Spinal cord (tissue), 10 donors: ENCODE measurements around the gene PHLPP1. TPM values are rescaled to one million over a fixed set of nuclear protein-coding genes. Genes with fewer than 3 reads are reported as not detected.
"Not testable (repeated sequence)": the region's sequence is repeated elsewhere in the genome, so short reads cannot be mapped to it uniquely, and the experiment has no call there.

Experiments used
- DNase-seq, 6 donors: peaks; one replicate each; pipeline versions ENCODE4 v3.0.0 to v3.0.0-alpha.2; 2013 to 2015; ENCODE audit warnings: low spot score in 6 of 6, low read depth in 4 of 6
- H3K27ac ChIP-seq: one replicate; pipeline ENCODE4 v1.5.1; 2013; ENCODE audit warnings: low read depth, low read length, control low read depth
- H3K27me3 ChIP-seq: one replicate; pipeline ENCODE4 v1.6.1; 2013; ENCODE audit warnings: low read length; ENCODE audit not compliant: control insufficient read depth, insufficient read depth
- H3K36me3 ChIP-seq: one replicate; pipeline ENCODE4 v1.6.1; 2013; ENCODE audit warnings: low read length; ENCODE audit not compliant: control insufficient read depth, insufficient read depth
- H3K4me1 ChIP-seq: one replicate; pipeline ENCODE4 v1.6.1; 2013; ENCODE audit warnings: low read length; ENCODE audit not compliant: control insufficient read depth, insufficient read depth
- H3K4me3 ChIP-seq: one replicate; pipeline ENCODE4 v1.5.1; 2013; ENCODE audit warnings: low read depth, low read length, control low read depth
- H3K9me3 ChIP-seq: one replicate; pipeline ENCODE4 v1.6.1; 2013; ENCODE audit warnings: low read length; ENCODE audit not compliant: control insufficient read depth, insufficient read depth
- WGBS: methylation state at CpG from one replicate; pipeline ENCODE4 v1.1.5; 2013; ENCODE audit warnings: missing lambda C conversion rate; ENCODE audit not compliant: insufficient coverage; 5-methylcytosine and 5-hydroxymethylcytosine counted together
- polyA plus RNA-seq, 2 donors: library from polyadenylated mRNA; unstranded; fragments of 120-200 nt; gene quantifications; one replicate each; pipeline ENCODE4 v1.2.1, GENCODE V29; 2013; ENCODE audit not compliant: insufficient read length in 2 of 2
- total RNA-seq, 2 donors: library from RNA; depleted of rRNA in 1 of 2; stranded (reverse); fragments of 120-200 nt in 1 of 2; fragments of >200 nt in 1 of 2; gene quantifications; one replicate each; pipeline versions ENCODE4 v1.2.3 to v1.2.4, GENCODE V29; 2013 to 2014
- donor health status: healthy.

The PHLPP1 gene
- total and polyA plus RNA-seq, 4 donors, result 31.9 to 62.2 (median 47.5) TPM

DNA sequence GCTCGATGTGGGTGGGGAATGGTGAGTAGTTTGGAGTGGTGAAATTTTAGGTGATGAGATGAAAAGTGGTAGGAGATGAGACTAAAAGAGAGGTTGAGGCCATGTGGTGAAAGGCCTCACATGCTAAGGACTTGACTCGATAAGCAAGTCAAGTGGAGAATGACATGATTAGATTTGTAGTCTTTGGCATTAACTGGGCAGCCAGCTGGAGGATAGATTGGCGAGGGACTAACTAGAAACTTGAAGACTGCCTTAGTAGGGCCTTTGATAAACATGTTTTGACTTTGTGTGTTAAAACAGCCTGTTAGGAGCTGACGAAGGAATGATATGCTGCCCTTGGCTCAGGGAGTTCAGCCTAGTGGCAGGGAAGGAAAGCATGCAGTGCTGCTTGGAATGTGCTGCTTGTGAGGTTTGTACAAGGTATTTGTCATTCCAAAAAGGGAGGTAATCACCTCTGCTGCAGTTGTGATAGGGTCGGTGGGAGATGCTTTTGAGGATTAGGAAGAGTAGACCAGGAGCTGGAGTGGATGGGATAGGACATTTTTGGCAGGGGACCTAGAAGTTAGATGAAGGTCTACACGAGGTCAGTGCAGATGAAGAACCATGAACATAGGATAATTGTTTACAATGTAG lies 22.0 kb downstream of the PHLPP1 start:
- Histone ChIP-seq H3K4me1 (peaks cover 11% of the 10 kb centered on the region), H3K27ac (no peak overlapping the region), H3K4me3 (no peak overlapping the region), H3K36me3 (no peaks in the 10 kb centered on the region), H3K27me3 (no peaks in the 10 kb centered on the region), H3K9me3 (peaks cover 1% of the 10 kb centered on the region)
- 78% methylated on average over 6 of the region's 6 CpGs for WGBS
- peak in 1 of 6 donors; percentile 74 for DNase-seq

DNA sequence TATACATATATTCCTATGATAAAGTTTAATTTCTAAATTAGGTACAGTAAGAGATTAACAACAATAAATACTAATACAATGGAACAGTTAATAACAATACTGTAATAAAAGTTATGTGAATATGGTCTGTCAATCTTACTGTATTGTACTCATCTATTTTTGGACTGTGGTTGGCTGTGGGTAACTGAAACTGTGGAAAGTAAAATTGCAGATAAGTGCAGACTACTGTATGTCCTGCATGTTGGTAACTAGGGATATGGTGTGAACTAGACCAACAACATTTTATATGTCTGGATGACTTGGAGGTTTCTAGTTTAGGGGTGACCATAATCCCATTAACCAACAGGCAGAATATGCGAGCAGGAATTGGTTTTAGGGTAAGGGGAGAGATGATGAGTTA lies 23.3 kb downstream of the PHLPP1 start:
- peaks cover 13% of the 10 kb centered on the region for H3K4me1 ChIP-seq

GRCh38 chr18:62739911-62740310 lies 24.6 kb downstream of the PHLPP1 start:
- no peaks in the 10 kb centered on the region for H3K27me3 ChIP-seq
- no peaks in the 10 kb centered on the region for H3K9me3 ChIP-seq
- WGBS, result 56% methylated on average over 2 of the region's 5 CpGs
- no peak overlapping the region for H3K27ac ChIP-seq
- no peaks in the 10 kb centered on the region for H3K36me3 ChIP-seq
- no peak for DNase-seq
- H3K4me3 ChIP-seq, result no peak overlapping the region
- H3K4me1 ChIP-seq, result peaks cover 13% of the 10 kb centered on the region

More for the DNA sequence above, 23.3 kb downstream of the PHLPP1 start:
- H3K27me3 ChIP-seq, result no peaks in the 10 kb centered on the region
- WGBS, result no CpG with 5 or more reads among the region's 1 CpG
- H3K4me3 ChIP-seq, result no peak overlapping the region
- no peak overlapping the region for H3K27ac ChIP-seq
- DNase-seq, result no peak
- H3K36me3 ChIP-seq, result no peaks in the 10 kb centered on the region
- no peaks in the 10 kb centered on the region for H3K9me3 ChIP-seq

DNA sequence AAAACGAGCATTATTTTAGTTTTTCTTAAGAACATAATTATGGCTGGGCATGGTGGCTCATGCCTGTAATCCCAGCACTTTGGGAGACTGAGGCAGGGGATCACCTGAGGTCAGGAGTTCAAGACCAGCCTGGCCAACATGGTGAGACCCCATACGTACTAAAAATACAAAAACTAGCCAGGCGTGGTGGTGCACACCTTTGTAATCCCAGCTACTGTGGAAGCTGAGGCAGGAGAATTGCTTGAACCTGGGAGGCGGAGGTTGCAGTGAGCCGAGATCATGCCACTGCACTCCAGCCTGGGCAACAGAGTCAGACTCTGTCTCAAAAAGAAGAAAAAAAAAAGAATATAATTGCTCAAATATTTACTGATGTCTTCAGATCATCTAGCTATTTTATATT lies 25.3 kb downstream of the PHLPP1 start:
- H3K36me3 ChIP-seq, H3K27me3 ChIP-seq, H3K4me3 ChIP-seq, DNase-seq, H3K9me3 ChIP-seq: not testable (repeated sequence)
- WGBS, result 76% methylated on average over 2 of the region's 5 CpGs
- H3K27ac ChIP-seq, result peak overlapping the region; percentile 11
- peaks cover 13% of the 10 kb centered on the region for H3K4me1 ChIP-seq

GRCh38 chr18:62741118-62741566 lies 25.8 kb downstream of the PHLPP1 start:
- no peak for DNase-seq

GRCh38 chr18:62741584-62741983 lies 26.2 kb downstream of the PHLPP1 start:
- no peak for DNase-seq
- WGBS, result 53% methylated on average over 3 of the region's 4 CpGs
- Histone ChIP-seq H3K36me3 (no peaks in the 10 kb centered on the region), H3K4me1 (peaks cover 9% of the 10 kb centered on the region), H3K27me3 (no peaks in the 10 kb centered on the region), H3K27ac (peak overlapping the region; percentile 11), H3K4me3 (no peak overlapping the region), H3K9me3 (no peaks in the 10 kb centered on the region)

More at GRCh38 chr18:62741118-62741566, 25.8 kb downstream of the PHLPP1 start:
- no peaks in the 10 kb centered on the region for H3K9me3 ChIP-seq
- WGBS, result no CpG with 5 or more reads among the region's 4 CpGs
- H3K27ac ChIP-seq, result peak overlapping the region; percentile 11
- H3K4me1 ChIP-seq, result peaks cover 10% of the 10 kb centered on the region
- no peaks in the 10 kb centered on the region for H3K27me3 ChIP-seq
- no peak overlapping the region for H3K4me3 ChIP-seq
- H3K36me3 ChIP-seq, result no peaks in the 10 kb centered on the region

DNA sequence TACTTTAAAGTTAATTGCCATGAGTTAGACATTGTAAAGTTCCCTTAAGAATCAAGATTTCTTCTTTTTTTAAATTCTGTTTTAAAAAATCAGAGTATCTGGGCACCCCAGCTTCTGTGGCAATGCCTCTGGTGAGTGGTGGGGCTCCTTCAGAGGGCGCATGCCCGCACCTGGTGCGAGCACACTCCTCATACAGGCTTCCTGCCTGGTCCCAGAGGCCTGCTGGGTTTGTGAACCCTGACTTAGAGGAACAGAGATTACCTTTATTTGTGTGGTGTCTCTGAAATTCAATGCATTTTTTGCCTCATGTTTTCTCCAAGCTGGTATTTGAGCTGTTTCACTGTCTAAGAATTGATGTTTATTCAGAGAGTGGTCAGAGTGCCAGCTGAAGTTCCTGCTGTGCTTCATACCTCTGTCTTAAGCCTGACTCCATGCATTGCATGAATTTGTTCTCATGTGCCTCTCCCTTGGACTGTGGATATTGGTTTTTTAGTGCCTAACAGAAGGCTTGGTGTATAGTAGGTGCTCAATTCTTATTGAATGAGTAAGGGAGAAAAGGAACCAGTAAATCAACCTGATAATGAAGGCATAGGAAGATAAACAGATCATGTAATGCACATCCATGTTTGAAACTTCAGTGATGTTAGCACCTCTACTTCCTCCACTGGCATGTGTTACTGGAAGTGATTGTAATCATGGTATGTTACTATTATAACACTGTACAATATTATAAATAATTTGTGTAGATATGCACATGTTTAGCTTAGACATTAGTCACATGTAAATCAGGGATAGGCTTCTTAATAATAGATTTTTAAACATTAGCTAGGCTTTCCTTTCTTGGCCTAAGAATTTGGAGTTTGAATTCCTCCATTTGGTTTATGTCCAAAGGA lies 29.0 kb downstream of the PHLPP1 start:
- peak overlapping the region; percentile 10 for H3K27ac ChIP-seq
- H3K4me3 ChIP-seq, result no peak overlapping the region
- H3K27me3 ChIP-seq, result no peaks in the 10 kb centered on the region
- DNase-seq, result no peak
- H3K9me3 ChIP-seq, result no peaks in the 10 kb centered on the region
- H3K36me3 ChIP-seq, result no peaks in the 10 kb centered on the region
- H3K4me1 ChIP-seq, result peaks cover 12% of the 10 kb centered on the region
- 83% methylated on average over 3 of the region's 3 CpGs for WGBS

GRCh38 chr18:62745089-62745751 lies 29.9 kb downstream of the PHLPP1 start:
- no peaks in the 10 kb centered on the region for H3K27me3 ChIP-seq
- H3K36me3 ChIP-seq, result no peaks in the 10 kb centered on the region
- H3K4me1 ChIP-seq, result peaks cover 17% of the 10 kb centered on the region
- no peak for DNase-seq
- no CpG with 5 or more reads among the region's 3 CpGs for WGBS
- no peak overlapping the region for H3K4me3 ChIP-seq
- H3K9me3 ChIP-seq, result no peaks in the 10 kb centered on the region
- no peak overlapping the region for H3K27ac ChIP-seq

GRCh38 chr18:62749389-62749788 lies 34.0 kb downstream of the PHLPP1 start:
- WGBS, result 93% methylated on average over 5 of the region's 6 CpGs
- H3K9me3 ChIP-seq, result no peaks in the 10 kb centered on the region
- H3K4me1 ChIP-seq, result peaks cover 14% of the 10 kb centered on the region
- H3K27ac ChIP-seq, result no peak overlapping the region
- no peak for DNase-seq
- no peaks in the 10 kb centered on the region for H3K27me3 ChIP-seq
- no peak overlapping the region for H3K4me3 ChIP-seq
- H3K36me3 ChIP-seq, result no peaks in the 10 kb centered on the region
